ENCODE results near the gene ZNF679.
A peak's percentile ranks its signal among the peaks of the same experiment; 100 is the strongest.
"Not testable (repeated sequence)": the region's sequence is repeated elsewhere in the genome, so short reads cannot be mapped to it uniquely, and the experiment has no call there.

ZNF679 gene

GRCh38 chr7:64228174-64228573 is at the start of gene ZNF679:
TSS of gene ZNF679 (plus strand) at chr7:64228474. CDS start at chr7:64249118, 20,644 bp downstream.
- DNase-seq (ENCODE audit: low read depth in 3 of 3, low spot score in 1 of 3), result not testable (repeated sequence)

GRCh38 chr7:64180989-64181388 is 47.3 kb upstream of the ZNF679 start:
- no peak for DNase-seq (ENCODE audit: low read depth in 3 of 3, low spot score in 1 of 3)

GRCh38 chr7:64181586-64181985 is 46.7 kb upstream of the ZNF679 start:
- DNase-seq (ENCODE audit: low read depth in 3 of 3, low spot score in 1 of 3), result no peak

- no peak for DNase-seq (ENCODE audit: low read depth in 3 of 3, low spot score in 1 of 3)
These were observed 46.1 kb upstream of the ZNF679 start for GRCh38 chr7:64182036-64182790.

GRCh38 chr7:64183126-64183742 is 45.0 kb upstream of the ZNF679 start:
- DNase-seq (ENCODE audit: low read depth in 3 of 3, low spot score in 1 of 3), result peak in 1 of 3 donors; percentile 35

- no peak for DNase-seq (ENCODE audit: low read depth in 3 of 3, low spot score in 1 of 3)
These were observed 44.4 kb upstream of the ZNF679 start for GRCh38 chr7:64183827-64184372.

- DNase-seq (ENCODE audit: low read depth in 3 of 3, low spot score in 1 of 3), result no peak
These were observed 43.9 kb upstream of the ZNF679 start for GRCh38 chr7:64184376-64184775.

- DNase-seq (ENCODE audit: low read depth in 3 of 3, low spot score in 1 of 3), result no peak
These were observed 40.9 kb upstream of the ZNF679 start for GRCh38 chr7:64187408-64187807.

- no peak for DNase-seq (ENCODE audit: low read depth in 3 of 3, low spot score in 1 of 3)
These were observed 36.0 kb upstream of the ZNF679 start for GRCh38 chr7:64192148-64192704.

- no peak for DNase-seq (ENCODE audit: low read depth in 3 of 3, low spot score in 1 of 3)
These were observed 35.5 kb upstream of the ZNF679 start for GRCh38 chr7:64192775-64193174.

- no peak for DNase-seq (ENCODE audit: low read depth in 3 of 3, low spot score in 1 of 3)
These were observed 21.4 kb upstream of the ZNF679 start, which contains the start of gene ZNF735 for GRCh38 chr7:64206903-64207302. TSS of gene ZNF735 (plus strand) at chr7:64207203. CDS start at chr7:64207203, 0 bp downstream.

- not testable (repeated sequence) for DNase-seq (ENCODE audit: low read depth in 3 of 3, low spot score in 1 of 3)
These were observed 8.5 kb upstream of the ZNF679 start for GRCh38 chr7:64219710-64220298.

- no peak for DNase-seq (ENCODE audit: low read depth in 3 of 3, low spot score in 1 of 3)
These were observed 4.9 kb upstream of the ZNF679 start for GRCh38 chr7:64223366-64223765.

- no peak for DNase-seq (ENCODE audit: low read depth in 3 of 3, low spot score in 1 of 3)
These were observed 38.2 kb downstream of the ZNF679 start for GRCh38 chr7:64266341-64266919.

GRCh38 chr7:64277630-64278029 is 49.4 kb downstream of the ZNF679 start:
- DNase-seq (ENCODE audit: low read depth in 3 of 3, low spot score in 1 of 3), result no peak

- no peak for DNase-seq (ENCODE audit: low read depth in 3 of 3, low spot score in 1 of 3)
These were observed 66.6 kb downstream of the ZNF679 start for GRCh38 chr7:64294701-64295420.

GRCh38 chr7:64297418-64297817 is 69.1 kb downstream of the ZNF679 start:
- not testable (repeated sequence) for DNase-seq (ENCODE audit: low read depth in 3 of 3, low spot score in 1 of 3)

- DNase-seq (ENCODE audit: low read depth in 3 of 3, low spot score in 1 of 3), result no peak
These were observed 72.5 kb downstream of the ZNF679 start for GRCh38 chr7:64300641-64301405.

- DNase-seq (ENCODE audit: low read depth in 3 of 3, low spot score in 1 of 3), result peak; percentile 79 to 89 (median 84)
These were observed 79.2 kb downstream of the ZNF679 start for GRCh38 chr7:64307254-64308015.

All from stimulated activated CD4-positive, alpha-beta T cell treated with anti-CD3 and anti-CD28 coated beads, TNF-alpha, amount 100 ng/mL, for 1 hour (primary cell).